HG03354 (cell line): ENCODE measurements around the gene FSTL5.

ENCODE experiments used
- ATAC-seq: cut with Tn5 transposase; IDR thresholded peaks from one replicate; pipeline ENCODE4 v1.9.1; 2021; ENCODE audit warnings: mild to moderate bottlenecking; ENCODE audit not compliant: unreplicated experiment, poor library complexity, severe bottlenecking

The FSTL5 gene

DNA sequence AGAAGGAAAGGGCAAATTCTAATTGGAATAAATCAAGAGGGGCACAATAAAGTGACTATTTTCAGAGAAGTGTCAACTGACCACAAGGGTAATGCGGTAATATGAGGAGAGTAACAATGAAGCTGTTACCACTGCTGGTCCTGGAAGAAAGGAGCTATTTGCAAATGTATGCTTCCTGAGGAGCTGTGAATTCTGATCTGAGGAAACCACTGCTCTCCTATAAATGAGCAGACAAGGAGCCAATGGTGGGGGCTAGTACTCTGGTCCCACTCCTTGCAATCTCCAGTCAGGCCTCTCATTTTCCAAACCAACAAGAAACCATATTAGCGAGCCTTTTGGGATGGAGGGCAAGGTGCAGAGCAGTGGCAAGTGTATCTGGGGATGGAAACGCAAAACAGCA, 770.2 kb downstream of the FSTL5 start:
- no peak for ATAC-seq

- ATAC-seq: no peak
These were observed 781.1 kb downstream of the FSTL5 start for GRCh38 chr4:161382655-161383054.

DNA sequence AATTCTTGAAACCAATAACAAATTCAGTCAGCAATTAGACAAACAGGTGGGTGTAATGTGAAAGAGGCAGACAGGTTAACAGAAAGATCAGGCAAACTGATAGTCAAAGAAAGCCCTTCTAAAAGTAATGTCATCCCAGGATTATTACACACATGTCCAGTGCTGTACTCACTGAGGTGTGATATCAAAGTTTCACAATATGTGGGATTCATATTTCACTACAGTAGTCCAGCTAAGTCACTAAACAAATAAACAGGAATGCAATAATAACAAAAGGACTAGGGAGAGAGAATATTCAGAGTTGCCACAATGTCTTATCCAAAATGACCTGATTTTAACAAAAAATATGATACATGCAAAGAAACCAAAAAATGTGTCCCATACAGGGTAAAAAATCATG, 787.5 kb downstream of the FSTL5 start:
- ATAC-seq: no peak

- no peak for ATAC-seq
These were observed 799.1 kb downstream of the FSTL5 start for GRCh38 chr4:161364681-161365080.

DNA sequence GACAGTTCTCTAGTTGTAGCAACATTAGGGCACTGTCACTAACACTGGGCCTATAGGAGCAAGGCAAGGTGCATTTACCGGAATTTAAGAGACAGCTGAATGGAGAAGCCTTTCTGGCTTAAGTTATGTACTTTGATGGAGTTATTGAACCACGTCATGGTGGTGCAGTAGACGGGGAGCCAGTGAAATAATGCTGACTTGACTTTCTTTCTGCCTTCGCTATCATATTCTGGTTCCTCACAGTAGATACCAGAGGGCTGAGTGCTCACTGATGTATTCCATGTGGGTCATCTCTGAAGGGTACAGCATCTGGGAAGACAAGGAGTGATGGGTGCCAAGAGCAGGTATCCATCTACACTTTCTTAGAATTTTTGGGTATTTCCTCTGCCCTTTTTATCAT, 802.8 kb downstream of the FSTL5 start:
- no peak for ATAC-seq

GRCh38 chr4:161359491-161359890, 804.3 kb downstream of the FSTL5 start:
- ATAC-seq: no peak

DNA sequence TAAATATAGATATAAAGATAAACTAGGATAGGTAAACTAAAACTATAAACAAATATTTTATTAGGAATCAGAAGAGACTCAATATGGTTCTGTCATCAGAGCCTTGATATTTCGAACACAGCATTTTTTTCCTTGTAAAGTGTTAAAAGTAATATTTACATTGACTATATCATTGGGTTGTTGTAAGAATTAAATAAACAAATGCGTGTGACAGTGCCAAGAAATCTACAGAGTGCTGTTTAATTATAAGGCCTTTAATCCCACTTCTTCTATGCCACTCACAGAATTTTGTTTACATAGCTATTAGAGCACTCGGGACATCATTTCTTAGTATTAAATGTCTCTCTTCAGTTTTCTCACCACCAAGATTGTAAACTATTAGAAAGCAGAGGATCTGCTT, 807.4 kb downstream of the FSTL5 start:
- no peak for ATAC-seq

GRCh38 chr4:161350946-161351345, 812.9 kb downstream of the FSTL5 start:
- ATAC-seq: no peak

DNA sequence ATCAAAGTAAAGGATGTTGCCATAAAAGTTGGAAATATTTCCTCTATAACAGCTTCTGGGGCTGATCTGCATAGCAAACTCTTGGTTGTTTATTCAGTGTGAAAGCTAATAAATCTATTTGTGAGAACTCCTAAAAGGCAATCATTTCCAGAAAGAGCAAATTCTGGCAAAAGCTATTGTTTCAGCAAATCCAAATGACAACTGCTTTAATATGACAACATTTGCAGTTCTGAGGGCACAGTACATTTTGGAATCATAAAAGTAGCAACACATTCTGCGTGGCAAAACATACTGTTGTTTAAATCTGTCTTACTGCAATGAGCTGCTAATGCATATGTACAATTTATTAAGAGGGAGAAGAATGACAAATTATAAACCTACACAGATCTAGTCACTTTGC, 818.1 kb downstream of the FSTL5 start:
- ATAC-seq: no peak

GRCh38 chr4:161343569-161343950, 820.2 kb downstream of the FSTL5 start:
- no peak for ATAC-seq

DNA sequence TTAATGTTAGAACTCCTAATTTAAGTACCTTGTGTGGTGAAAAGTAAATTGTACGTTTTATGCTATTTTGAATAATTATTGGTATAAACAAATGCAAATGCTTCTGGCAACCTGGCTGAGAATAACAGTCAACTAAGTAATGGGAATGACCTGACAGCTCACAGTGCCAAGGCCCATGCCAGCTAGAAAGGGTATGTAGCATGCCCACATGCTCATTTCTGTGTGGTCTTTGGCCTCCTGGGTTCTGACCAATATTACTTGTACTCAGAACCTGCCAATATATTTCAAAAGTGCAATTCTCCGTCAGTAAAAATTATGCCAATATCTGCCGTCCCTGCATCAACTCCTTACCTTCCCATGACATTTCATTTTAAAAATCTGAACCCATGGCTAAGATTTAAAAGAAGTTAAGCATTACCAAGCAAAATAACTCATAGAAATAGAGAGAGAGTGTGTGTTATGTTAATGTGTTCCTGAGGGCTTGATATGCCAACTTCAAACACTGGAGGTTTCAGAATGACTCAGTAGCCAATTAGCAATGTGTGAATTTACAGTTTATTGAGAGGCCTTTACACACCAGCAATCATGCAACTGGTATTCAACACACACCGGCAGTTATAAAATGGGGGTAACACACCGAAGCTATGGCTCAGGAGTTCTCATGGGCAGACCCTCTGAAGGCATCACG, 820.8 kb downstream of the FSTL5 start:
- ATAC-seq: no peak

- no peak for ATAC-seq
These were observed 827.2 kb downstream of the FSTL5 start for GRCh38 chr4:161336621-161337020.

DNA sequence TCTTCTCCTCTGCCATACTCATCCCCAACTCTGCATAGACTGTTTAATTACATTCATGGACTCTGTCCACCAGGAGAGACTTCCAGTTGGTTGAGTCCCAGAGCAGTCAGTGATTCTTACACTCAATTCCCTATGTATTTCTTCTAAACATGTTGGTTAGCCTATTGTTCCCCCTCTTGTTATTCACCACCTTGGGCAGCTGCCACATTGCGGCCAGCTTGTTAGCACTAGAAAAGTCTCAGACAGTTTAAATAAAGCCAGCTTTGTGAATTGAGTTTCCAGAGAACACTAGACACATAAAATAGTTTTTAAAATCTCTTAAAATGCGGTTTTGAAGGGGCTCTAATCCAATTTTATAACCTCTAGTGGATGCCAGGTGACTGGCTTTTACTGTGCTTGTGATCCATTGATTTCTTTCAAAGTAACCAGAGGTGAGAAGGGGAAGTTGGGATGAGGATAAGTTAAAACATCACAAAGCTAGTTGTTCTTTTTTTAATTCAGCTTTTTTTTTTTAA, 827.7 kb downstream of the FSTL5 start:
- ATAC-seq: no peak
